ENCODE measurements around the gene PCGF3. TPM values are rescaled to one million over a fixed set of nuclear protein-coding genes. Genes with fewer than 3 reads are reported as not detected.
"Not testable (repeated sequence)": the region's sequence is repeated elsewhere in the genome, so short reads cannot be mapped to it uniquely, and the experiment has no call there.

PCGF3 gene
- total RNA-seq, 3 donors from 2014 or later = 20.7 to 27.8 (median 23.0) TPM

GRCh38 chr4:768995-769394, 63.4 kb downstream of the PCGF3 start:
- DNase-seq = no peak
- no peaks in the 10 kb centered on the region for H3K9me3 Mint-ChIP-seq
- peaks cover 23% of the 10 kb centered on the region for H3K4me1 Mint-ChIP-seq (ENCODE audit: low read depth)
- peaks cover 29% of the 10 kb centered on the region for H3K36me3 Mint-ChIP-seq (ENCODE audit: insufficient read depth)
- H3K4me3 Mint-ChIP-seq = no peak overlapping the region
- no peaks in the 10 kb centered on the region for H3K27me3 Mint-ChIP-seq (ENCODE audit: low read depth)
- no peak for ATAC-seq

GRCh38 chr4:769511-769910, 63.9 kb downstream of the PCGF3 start:
- peaks cover 29% of the 10 kb centered on the region for H3K4me1 Mint-ChIP-seq (ENCODE audit: low read depth)
- H3K4me3 Mint-ChIP-seq = no peak overlapping the region
- DNase-seq (no peak), ATAC-seq (no peak)
- peaks cover 34% of the 10 kb centered on the region for H3K36me3 Mint-ChIP-seq (ENCODE audit: insufficient read depth)
- no peaks in the 10 kb centered on the region for H3K9me3 Mint-ChIP-seq
- no peaks in the 10 kb centered on the region for H3K27me3 Mint-ChIP-seq (ENCODE audit: low read depth)

- no peak overlapping the region for H3K4me3 Mint-ChIP-seq
- peaks cover 31% of the 10 kb centered on the region for H3K4me1 Mint-ChIP-seq (ENCODE audit: low read depth)
- no peaks in the 10 kb centered on the region for H3K27me3 Mint-ChIP-seq (ENCODE audit: low read depth)
- no peaks in the 10 kb centered on the region for H3K9me3 Mint-ChIP-seq
- peaks cover 40% of the 10 kb centered on the region for H3K36me3 Mint-ChIP-seq (ENCODE audit: insufficient read depth)
- ATAC-seq (no peak), DNase-seq (no peak)
These were observed 64.4 kb downstream of the PCGF3 start for GRCh38 chr4:770022-770421.

GRCh38 chr4:771464-771863, 65.8 kb downstream of the PCGF3 start:
- Mint-ChIP-seq H3K36me3 (ENCODE audit: insufficient read depth) (peaks cover 40% of the 10 kb centered on the region), H3K4me3 (no peak overlapping the region), H3K4me1 (ENCODE audit: low read depth) (peaks cover 40% of the 10 kb centered on the region), H3K9me3 (no peaks in the 10 kb centered on the region), H3K27me3 (ENCODE audit: low read depth) (no peaks in the 10 kb centered on the region)
- no peak for DNase-seq
- ATAC-seq = no peak

- Mint-ChIP-seq H3K36me3 (ENCODE audit: insufficient read depth) (peaks cover 39% of the 10 kb centered on the region), H3K27me3 (ENCODE audit: low read depth) (no peaks in the 10 kb centered on the region), H3K4me1 (ENCODE audit: low read depth) (peaks cover 45% of the 10 kb centered on the region), H3K4me3 (no peak overlapping the region), H3K9me3 (no peaks in the 10 kb centered on the region)
- ATAC-seq = no peak
- DNase-seq = no peak
These were observed 66.5 kb downstream of the PCGF3 start for GRCh38 chr4:772118-772517.

- Mint-ChIP-seq H3K27me3 (ENCODE audit: low read depth) (no peaks in the 10 kb centered on the region), H3K9me3 (no peaks in the 10 kb centered on the region), H3K4me1 (ENCODE audit: low read depth) (peaks cover 50% of the 10 kb centered on the region), H3K4me3 (no peak overlapping the region), H3K36me3 (ENCODE audit: insufficient read depth) (peaks cover 39% of the 10 kb centered on the region)
- DNase-seq (no peak), ATAC-seq (no peak)
These were observed 67.1 kb downstream of the PCGF3 start for GRCh38 chr4:772776-773175.

- DNase-seq = no peak
- Mint-ChIP-seq H3K4me1 (ENCODE audit: low read depth) (peaks cover 54% of the 10 kb centered on the region), H3K27me3 (ENCODE audit: low read depth) (no peaks in the 10 kb centered on the region), H3K9me3 (no peaks in the 10 kb centered on the region), H3K36me3 (ENCODE audit: insufficient read depth) (peaks cover 39% of the 10 kb centered on the region), H3K4me3 (no peak overlapping the region)
- ATAC-seq = no peak
These were observed 67.6 kb downstream of the PCGF3 start for GRCh38 chr4:773214-773613.

GRCh38 chr4:774419-775092, 68.9 kb downstream of the PCGF3 start:
- Mint-ChIP-seq H3K36me3 (ENCODE audit: insufficient read depth) (peaks cover 36% of the 10 kb centered on the region), H3K4me1 (ENCODE audit: low read depth) (peaks cover 62% of the 10 kb centered on the region)
- not testable (repeated sequence) for H3K9me3 Mint-ChIP-seq; H3K27me3 Mint-ChIP-seq (ENCODE audit: low read depth); H3K4me3 Mint-ChIP-seq; DNase-seq
- peak in 1 of 2 donors; percentile 29 for ATAC-seq

GRCh38 chr4:775485-775884, 69.9 kb downstream of the PCGF3 start:
- peaks cover 66% of the 10 kb centered on the region for H3K4me1 Mint-ChIP-seq (ENCODE audit: low read depth)
- peaks cover 35% of the 10 kb centered on the region for H3K36me3 Mint-ChIP-seq (ENCODE audit: insufficient read depth)
- not testable (repeated sequence) for ATAC-seq; H3K9me3 Mint-ChIP-seq; H3K4me3 Mint-ChIP-seq; H3K27me3 Mint-ChIP-seq (ENCODE audit: low read depth); DNase-seq

GRCh38 chr4:776743-777441, 71.3 kb downstream of the PCGF3 start:
- ATAC-seq (no peak), DNase-seq (no peak)
- Mint-ChIP-seq H3K27me3 (ENCODE audit: low read depth) (no peaks in the 10 kb centered on the region), H3K36me3 (ENCODE audit: insufficient read depth) (peaks cover 33% of the 10 kb centered on the region), H3K4me3 (no peak overlapping the region), H3K9me3 (no peaks in the 10 kb centered on the region), H3K4me1 (ENCODE audit: low read depth) (peaks cover 64% of the 10 kb centered on the region)

GRCh38 chr4:777520-778262, 72.1 kb downstream of the PCGF3 start:
- peaks cover 33% of the 10 kb centered on the region for H3K36me3 Mint-ChIP-seq (ENCODE audit: insufficient read depth)
- no peak overlapping the region for H3K4me3 Mint-ChIP-seq
- H3K9me3 Mint-ChIP-seq = no peaks in the 10 kb centered on the region
- peaks cover 70% of the 10 kb centered on the region for H3K4me1 Mint-ChIP-seq (ENCODE audit: low read depth)
- DNase-seq (no peak), ATAC-seq (no peak)
- H3K27me3 Mint-ChIP-seq (ENCODE audit: low read depth) = no peaks in the 10 kb centered on the region

GRCh38 chr4:779555-779954, 73.9 kb downstream of the PCGF3 start:
- peaks cover 57% of the 10 kb centered on the region for H3K4me1 Mint-ChIP-seq (ENCODE audit: low read depth)
- peaks cover 27% of the 10 kb centered on the region for H3K36me3 Mint-ChIP-seq (ENCODE audit: insufficient read depth)
- no peak for DNase-seq
- ATAC-seq = no peak
- no peaks in the 10 kb centered on the region for H3K9me3 Mint-ChIP-seq
- peaks cover 6% of the 10 kb centered on the region for H3K27me3 Mint-ChIP-seq (ENCODE audit: low read depth)
- peak overlapping the region; percentile 88 for H3K4me3 Mint-ChIP-seq

GRCh38 chr4:780255-780654, 74.6 kb downstream of the PCGF3 start:
- not testable (repeated sequence) for H3K9me3 Mint-ChIP-seq, ATAC-seq, DNase-seq
- Mint-ChIP-seq H3K4me3 (peak overlapping the region; percentile 88), H3K27me3 (ENCODE audit: low read depth) (peaks cover 13% of the 10 kb centered on the region), H3K36me3 (ENCODE audit: insufficient read depth) (peaks cover 22% of the 10 kb centered on the region), H3K4me1 (ENCODE audit: low read depth) (peaks cover 56% of the 10 kb centered on the region)

- peak in 1 of 2 donors; percentile 2 for ATAC-seq
These were observed 75.3 kb downstream of the PCGF3 start for GRCh38 chr4:780716-781492.

More at GRCh38 chr4:780716-781492, 75.3 kb downstream of the PCGF3 start:
- H3K36me3 Mint-ChIP-seq (ENCODE audit: insufficient read depth) = peaks cover 20% of the 10 kb centered on the region
- no peaks in the 10 kb centered on the region for H3K9me3 Mint-ChIP-seq
- no peak for DNase-seq
- H3K4me3 Mint-ChIP-seq = peak overlapping the region; percentile 88
- peaks cover 51% of the 10 kb centered on the region for H3K4me1 Mint-ChIP-seq (ENCODE audit: low read depth)
- H3K27me3 Mint-ChIP-seq (ENCODE audit: low read depth) = peaks cover 16% of the 10 kb centered on the region
